GM04503 (cell line): ENCODE measurements around the gene PSMD3.
"Not testable (repeated sequence)": the region's sequence is repeated elsewhere in the genome, so short reads cannot be mapped to it uniquely, and the experiment has no call there.

Experiments
- DNase-seq: peaks from one replicate; pipeline ENCODE4 v3.0.0-alpha.2; 2012; ENCODE audit warnings: low read depth

The PSMD3 gene

GRCh38 chr17:39980351-39981206 is at the start of gene PSMD3:
Gene PSMD3, plus strand, starts transcription at chr17:39980807. Its CDS starts 164 bp downstream, at chr17:39980971.
- peak; percentile 98 for DNase-seq

GRCh38 chr17:39933912-39934311 is 46.7 kb upstream of the PSMD3 start:
- no peak for DNase-seq

DNA sequence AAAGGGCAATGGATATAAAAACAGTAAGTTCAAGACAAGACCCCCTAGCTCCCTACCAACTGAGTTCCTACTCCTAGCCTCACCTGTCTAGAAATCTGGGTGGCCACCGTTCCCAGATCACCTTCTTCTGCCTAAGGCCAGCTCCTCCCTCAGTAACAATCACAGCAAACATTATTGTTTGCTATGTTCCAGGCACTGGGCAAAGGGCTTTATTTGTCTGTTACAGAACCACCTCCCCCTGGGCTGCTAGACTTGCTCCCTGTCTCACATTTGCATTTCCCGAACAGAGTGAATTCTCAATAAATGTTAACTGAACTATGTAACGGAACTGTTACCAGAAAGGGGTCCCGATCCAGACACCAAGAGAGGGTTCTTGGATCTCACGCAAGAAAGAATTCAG is 46.3 kb upstream of the PSMD3 start:
- no peak for DNase-seq

DNA sequence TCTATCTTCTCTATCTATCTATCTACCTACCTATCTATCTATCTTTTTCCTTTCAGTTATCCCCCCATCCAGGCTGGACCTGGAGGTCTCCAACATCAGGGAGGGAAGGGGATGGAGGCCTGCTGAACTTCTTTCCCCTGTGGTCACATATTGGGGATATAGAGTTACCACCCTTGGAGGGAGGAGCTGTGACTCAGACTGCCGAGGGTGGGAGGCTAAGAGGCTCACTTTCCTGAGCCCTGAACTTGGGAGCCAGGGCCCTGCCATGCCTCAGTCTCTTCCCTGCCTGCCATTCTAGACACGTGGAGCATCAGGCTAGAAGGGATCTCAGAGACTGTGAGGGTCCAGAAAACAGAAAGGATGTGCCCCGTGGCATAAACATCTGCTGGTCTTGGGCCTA is 44.7 kb upstream of the PSMD3 start:
- no peak for DNase-seq

- DNase-seq: no peak
Measured at GRCh38 chr17:39937447-39937846, 43.2 kb upstream of the PSMD3 start.

- no peak for DNase-seq
Measured at GRCh38 chr17:39938140-39938869, 42.3 kb upstream of the PSMD3 start.

GRCh38 chr17:39939106-39939505 is 41.5 kb upstream of the PSMD3 start:
- DNase-seq: no peak

GRCh38 chr17:39939588-39940419 is 40.8 kb upstream of the PSMD3 start:
- peak; percentile 60 for DNase-seq

- no peak for DNase-seq
Measured at GRCh38 chr17:39943702-39944392, 36.8 kb upstream of the PSMD3 start.

GRCh38 chr17:39944393-39944711 is 36.3 kb upstream of the PSMD3 start:
- no peak for DNase-seq

- no peak for DNase-seq
Measured at GRCh38 chr17:39946551-39947330, 33.9 kb upstream of the PSMD3 start.

DNA sequence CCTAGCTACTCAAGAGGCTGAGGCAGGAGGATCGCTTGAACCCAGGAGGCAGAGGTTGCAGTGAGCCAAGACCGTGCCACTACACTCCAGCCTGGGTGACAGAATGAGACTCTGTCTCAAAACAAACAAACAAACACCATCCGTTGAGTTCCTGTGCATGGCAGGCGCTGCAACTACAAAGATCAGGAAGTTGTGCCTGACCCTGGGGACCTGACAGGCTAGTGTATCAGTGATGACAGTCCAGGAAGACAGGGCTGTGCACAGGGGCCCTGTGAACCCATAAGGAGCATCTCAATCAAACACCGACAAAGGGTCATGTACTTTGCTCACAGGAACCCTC is 32.1 kb upstream of the PSMD3 start:
- DNase-seq: not testable (repeated sequence)

- DNase-seq: no peak
Measured at GRCh38 chr17:39949028-39949427, 31.6 kb upstream of the PSMD3 start.

GRCh38 chr17:39950871-39951348 is 29.7 kb upstream of the PSMD3 start:
- DNase-seq: no peak

GRCh38 chr17:39951924-39952679 is 28.5 kb upstream of the PSMD3 start:
- no peak for DNase-seq

DNA sequence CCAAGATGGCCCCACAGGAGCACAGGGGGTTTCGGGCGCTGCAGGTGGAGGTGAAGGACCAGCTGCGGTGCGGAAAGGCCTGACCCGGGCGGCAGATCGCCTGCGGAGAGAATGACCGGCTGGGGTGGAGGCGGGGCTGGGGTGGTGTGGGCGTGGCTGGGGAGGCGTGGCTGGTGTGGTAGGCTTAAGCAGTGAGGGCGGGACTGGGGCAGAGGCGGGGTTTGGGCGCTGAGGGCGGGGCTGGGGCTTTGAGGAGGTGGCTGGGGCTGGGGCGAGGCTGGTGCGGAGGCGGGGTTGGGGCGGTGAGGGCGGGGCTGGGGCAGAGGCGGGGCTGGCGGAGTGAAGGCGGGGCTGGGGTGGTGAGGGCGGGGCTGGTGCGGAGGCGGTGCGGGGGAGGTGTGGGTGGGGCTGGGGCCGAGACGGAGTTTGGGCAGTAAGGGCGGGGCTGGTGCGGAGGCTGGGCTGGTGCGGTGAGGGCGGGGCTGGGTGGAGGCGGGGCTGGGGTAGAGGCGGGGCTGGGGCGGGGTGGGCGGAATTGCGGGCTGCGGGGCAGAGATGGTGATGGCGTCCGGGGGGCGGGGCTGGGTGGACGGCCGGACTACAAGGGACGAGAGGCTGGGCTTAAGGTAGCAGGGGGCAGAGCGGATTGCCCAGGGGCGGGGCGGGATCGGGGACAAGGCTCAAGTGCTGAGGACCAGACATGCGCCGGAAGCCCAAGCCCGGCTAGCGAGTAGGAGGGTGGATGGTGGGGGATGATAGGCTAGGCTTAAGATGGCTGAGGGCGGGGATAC is 27.7 kb upstream of the PSMD3 start:
- DNase-seq: no peak

- DNase-seq: no peak
Measured at GRCh38 chr17:39953471-39953888, 27.1 kb upstream of the PSMD3 start.

DNA sequence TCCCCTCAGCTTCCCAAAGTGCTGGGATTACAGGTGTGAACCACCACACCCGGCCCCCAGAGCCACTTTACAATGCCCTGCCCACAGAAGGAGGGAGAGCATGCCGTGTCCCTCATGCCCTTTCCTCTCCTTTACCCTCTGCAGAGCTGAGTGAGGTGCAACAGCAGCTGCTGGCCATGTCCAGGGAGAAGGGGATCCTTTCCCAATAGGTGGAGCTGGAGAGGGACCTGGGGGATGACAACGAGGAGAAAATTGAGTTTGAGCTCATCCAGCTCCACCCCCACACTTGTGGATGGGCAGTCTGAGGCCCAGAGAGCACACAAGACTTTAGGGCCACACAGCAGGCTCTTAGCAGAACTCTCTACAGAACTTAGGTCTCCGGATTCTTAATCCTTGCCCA is 25.7 kb upstream of the PSMD3 start:
- DNase-seq: no peak

DNA sequence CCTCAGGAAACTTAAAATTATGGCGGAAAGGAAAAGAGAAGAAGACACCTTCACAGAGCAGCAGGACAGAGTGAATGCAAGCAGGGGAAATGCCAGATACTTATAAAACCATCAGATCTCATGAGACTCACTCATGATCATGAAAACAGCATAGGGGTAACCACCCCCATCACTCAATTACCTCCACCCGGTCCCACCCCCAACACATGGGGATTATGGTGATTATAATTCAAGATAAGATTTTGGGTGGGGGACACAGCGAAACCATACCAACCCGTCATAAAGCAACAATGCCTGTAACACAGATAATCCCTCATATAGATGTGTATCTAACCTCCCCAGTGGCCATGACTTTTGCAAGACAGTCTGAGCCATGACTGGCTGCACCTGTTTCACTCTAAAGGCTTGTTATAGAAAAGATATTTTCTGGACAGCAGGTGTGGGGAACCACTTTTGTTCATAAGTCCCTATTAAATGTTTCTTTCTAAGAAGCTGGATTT is 24.8 kb upstream of the PSMD3 start:
- DNase-seq: no peak
